Cerebellar nuclear complex (tissue), 1 donor: ENCODE results near the gene NDOR1.

Experiments used
- DNase-seq, 2 experiments: peaks; one replicate each; lab custom pipeline; 2025; lab: John Stamatoyannopoulos, UW

The NDOR1 gene

DNA sequence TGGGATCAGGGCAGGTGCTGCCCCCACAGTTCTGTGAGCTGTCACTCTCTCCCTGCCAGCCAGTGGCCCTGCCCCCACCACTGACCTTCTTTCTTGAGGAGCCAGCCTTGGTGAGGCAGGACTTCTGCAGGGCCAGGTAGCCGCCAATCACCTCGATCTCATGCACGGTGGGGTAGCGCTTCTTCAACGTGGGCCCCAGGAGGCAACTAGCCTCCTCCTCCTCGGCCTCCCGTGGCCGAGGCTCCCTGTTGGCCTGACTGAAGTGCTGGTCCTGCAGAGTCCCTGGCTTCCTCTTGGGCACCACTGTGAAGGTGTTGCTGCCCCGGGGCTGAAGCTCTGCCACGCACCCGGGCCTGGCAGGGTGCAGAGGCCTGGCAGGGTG, 6.6 kb upstream of the NDOR1 start:
- peak in 1 of 2 experiments; percentile 51 for DNase-seq

DNA sequence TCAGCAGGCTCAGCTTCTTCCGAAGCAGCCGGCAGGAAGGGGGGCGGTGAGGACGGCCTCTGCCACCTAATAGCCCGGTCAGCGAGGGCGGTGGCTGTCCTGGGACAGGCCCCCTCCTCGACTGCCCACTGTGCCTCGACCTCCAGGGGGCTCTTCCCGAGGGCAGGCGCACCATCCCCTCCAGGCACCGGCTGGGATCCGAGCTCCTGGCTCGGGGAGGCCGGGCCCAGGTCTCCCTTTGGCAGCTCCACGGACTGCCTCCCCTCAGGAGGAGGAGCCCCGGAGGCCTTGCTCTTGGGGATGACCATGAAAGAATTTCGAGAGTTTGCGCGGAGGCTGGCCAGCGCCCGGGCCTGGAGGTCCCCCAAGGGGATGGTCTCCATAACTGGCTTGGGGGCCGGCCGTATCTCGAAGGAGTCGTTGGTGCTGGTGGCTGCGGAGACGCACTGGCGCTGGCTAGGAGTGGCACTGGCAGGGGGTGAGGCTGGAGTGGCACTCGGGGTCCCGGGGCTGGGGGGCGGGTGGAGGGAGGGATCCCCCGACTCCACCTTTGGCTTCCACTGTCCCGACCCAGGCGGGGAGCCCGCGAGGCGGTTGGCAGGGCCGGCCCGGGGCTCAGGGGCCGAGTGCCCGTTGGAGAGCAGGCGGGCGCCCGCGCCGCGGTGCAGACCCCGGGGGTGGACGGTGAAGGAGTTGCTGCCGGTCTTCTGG, 5.9 kb upstream of the NDOR1 start:
- no peak for DNase-seq

DNA sequence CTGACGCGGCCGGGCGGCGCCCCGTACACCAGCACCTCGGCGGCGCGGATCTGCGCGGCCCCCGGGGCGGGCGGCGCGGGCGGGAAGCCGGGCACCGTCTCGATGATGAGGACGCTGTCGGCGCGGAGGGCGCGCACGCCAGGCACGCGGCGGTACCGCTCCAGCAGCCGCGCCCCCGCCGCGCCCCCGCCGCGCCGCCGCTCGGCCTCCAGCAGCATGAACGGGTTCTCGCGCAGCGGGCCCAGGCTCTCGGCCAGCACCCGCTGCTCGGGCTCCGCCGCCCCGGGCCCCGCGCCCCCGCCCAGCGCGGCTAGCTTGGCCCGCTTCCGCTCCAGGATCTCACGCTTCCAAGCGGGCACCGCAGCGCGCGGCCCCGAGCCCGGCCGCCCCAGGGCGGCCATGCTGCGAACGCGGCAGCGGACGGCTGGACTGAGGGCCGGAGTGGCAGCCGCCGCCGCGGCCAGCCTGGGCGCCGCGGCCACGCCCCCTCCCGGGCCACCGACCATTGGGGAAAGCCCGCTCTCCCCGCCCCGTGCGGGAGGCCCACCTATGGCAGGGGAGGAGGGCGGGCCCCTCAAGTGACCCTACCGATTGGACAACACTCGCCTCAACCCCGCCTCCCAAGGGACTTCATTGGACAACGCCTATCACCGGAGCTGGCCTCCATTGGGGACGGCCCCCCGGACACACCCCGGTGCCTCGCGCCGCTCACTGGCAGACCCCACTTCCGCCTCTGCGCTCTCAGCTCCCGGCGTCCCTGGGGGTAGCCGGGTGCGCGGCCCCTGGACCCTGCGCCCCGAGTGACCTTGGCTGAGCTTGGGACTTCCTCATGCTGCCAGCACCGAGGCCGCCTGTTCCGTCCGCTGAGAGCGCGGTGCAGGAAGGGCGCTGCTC, 4.9 kb upstream of the NDOR1 start, which contains the start of gene TPRN:
Gene TPRN, minus strand, starts transcription at position 431 of the 894 bp plus-strand sequence. Its CDS starts 30 bp downstream, at position 401.
- peak; percentile 97 to 98 for DNase-seq

DNA sequence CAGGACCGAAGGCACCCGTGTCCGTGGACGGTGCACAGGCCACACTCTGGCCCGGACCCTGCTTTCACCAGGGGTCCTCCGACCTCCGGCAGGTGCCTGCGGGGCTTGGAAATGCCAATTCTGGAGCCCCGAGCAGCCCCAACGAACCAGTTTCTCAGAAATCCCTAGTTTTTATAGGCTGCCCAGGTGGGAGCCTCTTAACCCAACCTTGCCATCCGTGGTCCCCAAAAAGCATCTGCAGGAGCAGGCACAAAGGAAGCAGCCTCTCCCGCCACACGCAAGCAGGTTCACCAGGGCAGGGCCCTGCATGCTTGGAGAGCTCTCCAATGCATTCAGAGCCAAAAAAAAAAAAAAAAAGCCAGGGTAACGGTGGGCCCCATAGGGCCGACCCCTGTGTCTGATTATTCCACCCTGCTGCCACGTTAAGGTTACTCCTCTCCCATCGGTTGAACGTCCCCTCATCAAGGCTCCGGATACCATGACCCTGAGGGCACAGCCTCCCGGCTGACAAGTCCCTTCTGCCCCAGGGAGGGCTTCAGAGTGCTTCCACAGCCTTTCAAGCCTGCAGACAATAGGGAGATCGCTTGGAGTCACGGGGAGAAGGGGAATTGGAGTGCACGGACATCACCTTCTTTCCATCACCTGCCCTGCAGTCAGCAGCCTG, 4.2 kb upstream of the NDOR1 start:
- DNase-seq = no peak

DNA sequence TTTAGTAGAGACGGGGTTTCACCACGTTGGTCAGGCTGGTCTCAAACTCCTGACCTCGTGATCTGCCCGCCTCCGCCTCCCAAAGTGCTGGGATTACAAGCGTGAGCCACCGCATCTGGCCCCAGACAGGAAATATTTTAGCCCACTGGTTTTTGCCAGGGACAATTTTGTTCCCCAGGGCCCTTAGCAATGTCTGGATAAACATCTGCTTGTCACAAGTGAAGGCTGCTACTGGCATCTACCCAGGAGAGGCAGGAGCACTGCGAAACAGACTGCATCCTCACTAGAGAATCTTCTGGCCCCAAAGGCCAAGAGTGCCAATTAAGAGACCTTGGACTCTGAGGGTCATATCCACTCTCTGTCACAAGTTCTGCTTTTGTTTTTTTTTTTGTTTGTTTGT, 2.5 kb upstream of the NDOR1 start:
- DNase-seq = no peak

DNA sequence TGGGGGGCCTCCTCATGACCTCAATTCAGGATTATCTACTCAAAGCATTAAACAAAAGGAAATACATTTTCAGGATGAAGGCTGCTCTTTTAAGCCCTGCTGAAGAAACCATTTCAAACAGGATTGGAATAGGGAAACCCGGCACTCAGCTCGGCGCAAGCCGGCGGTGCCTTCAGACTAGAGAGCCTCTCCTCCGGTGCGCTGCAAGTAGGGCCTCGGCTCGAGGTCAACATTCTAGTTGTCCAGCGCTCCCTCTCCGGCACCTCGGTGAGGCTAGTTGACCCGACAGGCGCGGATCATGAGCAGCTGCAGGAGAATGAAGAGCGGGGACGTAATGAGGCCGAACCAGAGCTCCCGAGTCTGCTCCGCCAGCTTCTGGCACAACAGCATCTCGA, 772 bp upstream of the NDOR1 start:
- no peak for DNase-seq

DNA sequence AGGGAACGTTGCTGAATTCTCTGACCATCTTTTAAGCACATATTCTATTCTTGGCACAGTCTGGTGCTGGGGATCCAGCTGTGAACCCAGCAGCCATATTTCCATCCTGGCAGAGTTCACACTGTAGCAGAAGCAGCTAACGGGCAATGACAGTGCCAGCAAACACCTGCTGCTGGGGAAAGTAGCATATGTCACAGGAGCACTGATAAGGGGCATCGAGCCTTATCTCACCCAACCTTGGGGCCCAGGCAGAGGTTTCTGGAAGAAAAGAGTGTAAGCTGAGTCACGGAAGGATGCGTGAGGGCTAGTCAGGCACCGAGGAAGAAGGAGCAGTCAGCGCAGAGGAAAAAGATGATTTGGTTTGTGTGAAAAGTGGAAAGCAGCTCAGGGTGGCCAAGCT, 1.1 kb downstream of the NDOR1 start:
- DNase-seq = no peak

DNA sequence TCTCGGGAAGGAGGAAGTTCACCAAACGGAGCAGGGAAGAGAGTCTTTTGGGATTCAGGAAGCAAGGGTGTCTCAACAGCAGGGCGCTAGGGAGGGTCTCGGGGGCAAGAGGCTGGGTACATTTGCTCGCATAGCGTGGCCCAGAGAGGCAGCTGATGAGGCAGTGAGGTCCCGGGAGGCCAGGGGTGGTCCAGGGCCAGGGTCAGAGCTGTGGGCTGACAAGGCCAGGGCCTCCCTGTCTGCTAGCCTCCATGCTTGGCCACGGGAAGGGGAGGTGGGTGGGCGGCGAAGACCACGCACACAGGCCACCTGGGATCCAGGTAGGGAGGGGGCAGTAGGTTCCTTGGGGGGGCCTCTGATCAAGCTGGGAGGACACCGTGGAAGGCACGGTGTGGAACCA, 6.0 kb downstream of the NDOR1 start:
- DNase-seq = no peak

DNA sequence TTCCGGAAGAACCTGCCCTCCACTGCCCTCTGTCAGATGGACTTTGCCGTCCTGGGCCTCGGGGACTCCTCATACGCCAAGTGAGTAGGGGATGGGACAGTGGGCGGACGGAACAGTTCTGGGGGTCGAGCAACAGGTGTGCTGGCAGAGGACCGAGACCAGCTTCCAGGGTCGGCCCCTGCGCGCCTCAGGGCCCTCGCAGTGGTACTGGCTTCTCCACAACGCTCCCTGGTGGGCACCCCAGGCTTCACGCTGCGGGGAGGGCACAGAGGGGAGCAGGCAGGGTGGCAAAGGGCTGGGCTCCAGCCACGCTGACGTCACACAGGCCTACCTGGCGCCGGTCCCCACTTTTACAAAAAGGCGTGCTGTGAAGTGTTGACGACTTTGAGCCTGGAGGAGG, 7.0 kb downstream of the NDOR1 start:
- DNase-seq = no peak

DNA sequence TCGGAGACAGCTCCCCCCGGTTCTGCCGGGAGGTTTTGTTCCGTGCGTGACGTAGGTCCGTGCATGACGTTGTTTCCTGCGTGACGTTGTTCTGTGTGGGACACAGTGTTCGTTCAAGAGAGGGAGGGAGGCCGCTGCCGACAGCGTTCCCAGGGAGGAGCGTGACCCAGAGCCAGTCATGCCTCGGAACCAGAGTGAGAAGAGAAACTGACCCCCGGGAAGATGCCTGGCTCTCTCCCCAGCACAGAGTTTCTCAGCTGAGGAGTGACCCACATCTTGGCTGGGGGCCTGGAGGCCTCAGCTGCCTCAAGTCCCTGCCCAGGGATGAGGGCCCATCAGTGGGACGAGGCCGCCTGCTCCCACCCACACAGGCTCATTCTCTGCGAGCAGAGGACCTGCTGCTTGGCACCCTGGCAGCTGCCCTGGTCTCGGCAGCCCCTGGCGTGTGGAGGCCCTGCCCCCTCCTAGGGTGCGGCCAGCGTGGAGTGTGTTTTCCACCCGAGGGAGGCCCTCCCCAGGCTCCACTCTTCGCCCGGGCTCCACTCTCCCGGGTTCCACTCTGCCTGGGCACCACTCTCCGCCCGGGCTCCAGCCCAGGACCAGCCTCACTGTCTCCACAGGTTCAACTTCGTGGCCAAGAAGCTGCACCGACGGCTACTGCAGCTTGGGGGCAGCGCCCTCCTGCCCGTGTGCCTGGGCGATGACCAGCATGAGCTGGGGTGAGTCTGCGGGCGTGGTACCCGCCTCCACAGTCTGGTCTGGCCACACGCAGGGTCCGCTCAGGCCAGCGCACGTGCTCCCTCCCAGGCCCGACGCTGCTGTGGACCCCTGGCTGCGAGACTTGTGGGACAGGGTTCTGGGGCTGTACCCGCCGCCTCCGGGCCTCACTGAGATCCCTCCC, 7.9 kb downstream of the NDOR1 start:
- no peak for DNase-seq

DNA sequence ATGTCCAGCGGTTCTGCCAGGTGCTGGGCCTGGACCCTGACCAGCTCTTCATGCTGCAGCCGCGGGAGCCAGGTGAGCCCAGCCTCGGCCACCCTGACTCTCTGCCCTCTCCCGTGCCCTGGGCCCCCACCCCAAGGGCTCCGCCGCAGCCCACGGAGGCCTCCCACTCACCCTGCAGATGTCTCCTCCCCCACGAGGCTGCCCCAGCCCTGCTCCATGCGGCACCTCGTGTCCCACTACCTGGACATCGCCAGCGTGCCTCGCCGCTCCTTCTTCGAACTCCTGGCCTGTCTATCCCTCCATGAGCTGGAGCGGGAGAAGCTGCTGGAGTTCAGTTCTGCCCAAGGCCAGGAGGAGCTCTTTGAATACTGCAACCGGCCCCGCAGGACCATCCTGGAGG, 9.1 kb downstream of the NDOR1 start:
- DNase-seq = no peak

DNA sequence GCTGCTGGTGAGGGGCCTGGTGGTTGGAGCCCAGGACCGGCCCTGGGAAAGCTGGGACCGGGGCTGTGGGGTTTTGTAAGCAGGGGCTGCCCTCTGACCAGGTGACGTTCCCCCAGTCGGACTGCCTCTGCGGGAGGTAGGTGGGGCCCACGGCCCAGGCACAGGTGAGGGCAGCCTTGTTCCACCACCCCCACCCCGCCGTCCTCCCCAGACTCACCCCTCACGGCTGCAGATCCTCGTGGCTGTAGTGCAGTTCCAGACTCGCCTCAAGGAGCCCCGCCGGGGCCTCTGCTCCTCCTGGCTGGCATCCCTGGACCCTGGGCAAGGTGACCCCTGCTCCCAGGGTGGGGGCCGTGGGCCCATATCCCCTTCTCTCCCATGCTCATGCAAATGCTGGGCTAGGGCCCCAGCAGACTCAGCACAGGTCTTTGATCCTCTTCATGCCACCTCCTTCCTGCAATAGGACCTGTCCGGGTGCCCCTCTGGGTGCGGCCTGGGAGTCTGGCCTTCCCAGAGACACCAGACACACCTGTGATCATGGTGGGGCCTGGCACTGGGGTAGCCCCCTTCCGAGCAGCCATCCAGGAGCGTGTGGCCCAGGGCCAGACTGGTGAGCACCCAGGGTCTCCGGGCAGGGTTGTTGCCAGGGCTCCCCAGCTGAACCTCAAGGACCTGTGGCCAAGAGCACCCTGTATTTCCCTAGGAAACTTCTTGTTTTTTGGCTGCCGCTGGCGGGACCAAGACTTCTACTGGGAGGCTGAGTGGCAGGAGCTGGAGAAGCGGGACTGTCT, 9.9 kb downstream of the NDOR1 start:
- no peak for DNase-seq

DNA sequence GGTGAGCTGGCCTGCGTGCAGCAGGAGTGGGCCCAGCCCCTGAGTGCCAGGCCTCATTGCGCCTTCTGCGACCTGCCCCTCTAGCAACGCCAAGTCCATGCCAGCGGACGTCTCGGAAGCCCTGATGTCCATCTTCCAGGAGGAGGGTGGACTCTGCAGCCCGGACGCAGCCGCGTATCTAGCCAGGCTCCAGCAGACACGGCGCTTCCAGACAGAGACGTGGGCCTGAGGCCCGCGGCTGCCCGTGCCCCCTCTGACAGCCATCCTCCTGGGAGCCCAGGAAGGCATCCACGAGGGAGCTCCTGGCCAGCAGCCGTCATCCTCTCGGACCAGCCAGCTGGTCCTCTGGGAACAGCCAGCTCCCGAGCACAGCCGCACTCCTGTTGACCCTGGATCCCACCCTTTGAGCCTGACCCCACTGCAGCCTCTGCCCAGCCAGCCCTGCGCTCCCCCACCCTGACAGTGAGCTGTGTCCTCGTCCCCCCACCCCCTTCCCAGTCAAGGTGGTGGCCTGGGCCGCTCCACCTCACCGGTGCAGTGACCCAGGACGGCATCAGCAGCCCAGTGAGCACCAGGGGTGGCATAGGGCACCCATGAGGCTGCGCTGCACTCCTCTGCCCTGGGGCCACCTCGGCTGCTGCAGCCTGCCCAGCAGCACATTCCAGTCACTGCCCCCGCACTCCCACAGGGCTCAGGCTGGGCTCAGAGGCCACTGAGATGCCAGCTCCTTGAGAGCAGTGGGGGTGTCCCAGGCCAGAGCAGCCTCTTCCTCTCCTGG, 10.9 kb downstream of the NDOR1 start:
- no peak for DNase-seq

DNA sequence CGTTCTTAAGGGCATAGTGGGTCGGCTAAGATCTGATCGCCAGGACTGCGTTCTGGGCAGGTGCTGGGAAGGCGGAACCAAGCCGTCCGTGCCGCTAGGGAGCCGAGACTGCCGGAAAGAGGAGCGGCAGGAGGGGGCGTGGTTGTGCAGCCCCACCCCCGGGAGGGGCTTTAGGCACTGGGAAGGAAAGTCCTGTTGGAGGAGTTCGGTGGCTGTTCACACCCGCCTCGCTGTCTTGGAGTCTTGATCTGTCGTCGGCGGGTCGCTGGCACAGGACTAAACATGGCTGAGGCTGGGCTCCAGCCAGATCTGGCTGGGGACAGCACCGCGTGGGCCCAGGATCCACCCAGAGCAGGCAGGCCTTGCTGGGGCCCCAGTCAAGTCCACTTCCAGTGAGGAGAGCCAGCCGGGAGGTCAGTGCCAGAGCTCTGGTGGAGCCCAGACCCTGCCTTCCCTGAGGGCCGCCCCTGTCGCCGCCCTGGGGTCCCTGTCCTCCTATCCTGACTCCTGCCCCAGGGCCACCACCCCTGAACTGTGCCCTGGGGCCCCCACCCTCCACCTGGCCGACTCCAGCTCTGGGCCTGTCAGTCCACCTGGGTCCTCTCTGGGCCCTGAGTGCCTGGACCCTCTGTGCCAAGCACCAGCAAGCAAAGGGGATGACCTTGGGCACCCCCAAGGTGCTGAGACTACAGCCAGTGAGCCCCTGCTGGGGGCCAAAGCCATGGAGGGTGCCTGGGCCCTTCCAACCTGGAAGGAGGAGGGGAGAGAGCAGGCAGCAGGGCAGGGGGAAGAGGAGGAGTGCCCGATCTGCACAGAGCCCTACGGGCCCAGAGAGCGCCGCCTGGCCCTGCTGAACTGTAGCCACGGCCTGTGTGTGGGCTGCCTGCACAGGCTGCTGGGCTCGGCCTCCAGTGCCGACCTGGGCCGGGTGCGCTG, 12.0 kb downstream of the NDOR1 start:
- DNase-seq = no peak

DNA sequence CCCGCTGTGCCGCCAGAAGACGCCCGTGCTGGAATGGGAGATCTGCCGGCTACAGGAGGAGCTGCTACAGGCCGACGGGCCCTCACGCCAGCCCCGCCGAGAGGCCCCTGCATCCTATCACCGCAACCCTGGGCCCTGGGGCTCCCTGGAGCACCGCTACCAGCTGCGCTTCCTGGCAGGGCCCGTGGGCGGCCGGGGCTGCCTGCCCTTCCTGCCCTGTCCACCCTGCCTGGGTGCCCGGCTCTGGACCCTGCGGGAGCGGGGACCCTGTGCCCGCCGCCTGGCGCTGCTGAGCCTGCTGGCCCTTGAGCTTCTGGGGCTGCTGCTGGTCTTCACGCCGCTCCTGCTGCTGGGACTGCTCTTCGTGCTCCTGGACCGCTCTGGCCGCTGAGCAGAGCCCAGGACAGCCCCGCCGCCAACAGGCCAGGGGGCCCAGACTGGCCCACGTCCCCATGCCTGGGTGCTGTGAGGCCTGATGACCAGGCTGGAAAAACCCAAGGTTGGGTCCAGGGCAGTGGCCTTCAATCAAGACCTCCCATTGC, 12.8 kb downstream of the NDOR1 start:
- no peak for DNase-seq

DNA sequence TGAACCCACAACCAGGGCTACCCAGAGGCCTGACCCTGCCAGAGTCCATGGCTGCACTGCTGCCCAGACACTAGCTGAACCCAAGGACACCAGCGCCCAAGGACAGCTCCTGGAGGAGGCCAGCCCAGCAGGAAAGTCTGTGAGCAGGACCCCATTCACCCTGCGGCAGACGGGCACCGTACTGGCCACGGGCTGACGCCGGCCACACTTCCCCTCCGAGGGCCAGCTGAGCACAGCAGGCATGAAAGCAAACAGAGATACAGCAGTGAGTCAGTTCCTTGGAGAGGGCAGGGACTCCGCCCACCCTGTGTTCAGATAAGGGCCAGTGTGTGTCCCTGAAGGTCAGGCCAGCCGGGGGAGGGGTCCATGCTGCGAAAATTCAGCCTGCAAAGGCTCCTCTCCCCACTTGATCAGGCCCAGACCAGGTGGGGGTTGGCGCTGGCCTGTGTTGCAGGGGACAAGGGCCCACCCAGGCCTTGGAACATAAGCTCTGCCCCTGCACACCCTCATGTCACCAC, 13.3 kb downstream of the NDOR1 start:
- no peak for DNase-seq

DNA sequence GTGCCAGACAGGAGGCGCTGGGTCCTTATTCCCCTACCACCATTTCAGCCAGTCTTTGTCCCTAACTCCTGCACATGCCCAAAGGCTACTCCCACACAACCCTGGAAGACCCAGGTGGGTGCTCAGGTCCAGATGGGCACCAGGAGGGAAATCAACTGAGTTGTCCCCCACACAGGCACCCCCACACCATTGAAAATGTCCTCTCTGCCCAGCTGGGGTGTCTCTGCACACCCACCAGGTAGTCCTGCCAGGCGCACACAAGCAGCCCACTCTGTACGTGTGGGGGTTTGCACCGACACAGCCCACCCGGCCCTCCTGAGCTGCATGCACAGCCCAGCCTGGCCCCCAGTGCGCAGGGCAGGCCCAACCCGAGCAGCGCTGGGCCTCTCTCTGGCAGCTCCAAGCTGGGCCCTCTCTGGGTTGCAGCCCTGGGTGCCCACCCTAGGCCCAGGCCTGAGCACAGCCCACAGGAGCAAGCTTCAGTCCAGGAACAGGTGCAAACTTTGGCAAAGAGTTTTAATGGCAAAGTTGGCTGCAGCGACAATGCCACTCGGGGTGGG, 14.3 kb downstream of the NDOR1 start:
- DNase-seq = no peak
